Neural cell (in vitro differentiated cells): Measurements from ENCODE around the gene GFM1. TPM values are rescaled to one million over a fixed set of nuclear protein-coding genes. Genes with fewer than 3 reads are reported as not detected.

Source experiments
- H2AFZ ChIP-seq: fragments of 200-600, 300-800 bp; sonication (generic), shearing (Covaris generic); 2 replicates; pipeline ENCODE4 v1.6.0; 2014; ENCODE audit warnings: low read depth, mild to moderate bottlenecking, antibody characterized with exemption, low read length, moderate library complexity
- H3F3A ChIP-seq: fragments of 200-600 bp; shearing (Covaris generic); 2 replicates; pipeline ENCODE4 v1.6.1; 2016; ENCODE audit warnings: mild to moderate bottlenecking, moderate library complexity, mixed read lengths, antibody characterized with exemption, low read length; ENCODE audit not compliant: insufficient read depth, poor library complexity, severe bottlenecking
- H3K27ac ChIP-seq: fragments of 200-600, 300-800 bp; sonication (generic), shearing (Covaris generic); 2 replicates; pipeline ENCODE4 v1.5.1; 2014; ENCODE audit warnings: mild to moderate bottlenecking, low read length, moderate library complexity
- H3K27me3 ChIP-seq: fragments of 300-800, 200-600 bp; sonication (generic), shearing (Covaris generic); 2 replicates; pipeline ENCODE4 v1.6.0; 2014; ENCODE audit warnings: mild to moderate bottlenecking, low read depth, low read length, moderate library complexity; ENCODE audit not compliant: insufficient read depth
- H3K36me3 ChIP-seq: fragments of 300-800, 200-600 bp; sonication (generic), shearing (Covaris generic); 2 replicates; pipeline ENCODE4 v1.5.1; 2014; ENCODE audit warnings: mild to moderate bottlenecking, antibody characterized with exemption, low read length, moderate library complexity; ENCODE audit not compliant: insufficient read depth
- H3K4me2 ChIP-seq: fragments of 300-800, 200-600 bp; sonication (generic), shearing (Covaris generic); 2 replicates; pipeline ENCODE4 v1.6.0; 2014; ENCODE audit warnings: mild to moderate bottlenecking, low read length
- H3K4me3 ChIP-seq: fragments of 300-800, 200-600 bp; sonication (generic), shearing (Covaris generic); 2 replicates; pipeline ENCODE4 v1.5.1; 2014; ENCODE audit warnings: mild to moderate bottlenecking, low read length, moderate library complexity
- H3K79me2 ChIP-seq: fragments of 200-600 bp; shearing (Covaris generic); replicated peaks from 2 replicates; pipeline ENCODE4 v1.6.0; 2014; ENCODE audit warnings: mild to moderate bottlenecking, low read length, moderate library complexity; ENCODE audit not compliant: insufficient read depth
- H3K9ac ChIP-seq: fragments of 300-800, 200-600 bp; sonication (generic), shearing (Covaris generic); 2 replicates; pipeline ENCODE4 v1.6.1; 2016; ENCODE audit warnings: mild to moderate bottlenecking, low read length, mixed read lengths
- H3K9me2 ChIP-seq: fragments of 200-600 bp; shearing (Covaris generic); 2 replicates; pipeline ENCODE4 v1.6.1; 2016; ENCODE audit warnings: mild to moderate bottlenecking, low read length, mixed read lengths; ENCODE audit not compliant: insufficient read depth
- H3K9me3 ChIP-seq: fragments of 200-600, 300-800 bp; sonication (generic), shearing (Covaris generic); 2 replicates; pipeline ENCODE4 v1.6.1; 2016; ENCODE audit warnings: mild to moderate bottlenecking, mixed run types, low read length, moderate library complexity, mixed read lengths
- H4K20me1 ChIP-seq: fragments of 200-600 bp; shearing (Covaris generic); 2 replicates; pipeline ENCODE4 v1.6.1; 2016; ENCODE audit warnings: mild to moderate bottlenecking, mixed run types; ENCODE audit not compliant: insufficient read depth
- CTCF ChIP-seq: fragments of 450-650 bp; IDR thresholded peaks from 2 replicates; pipeline ENCODE4 v1.5.1; 2014; ENCODE audit warnings: antibody characterized with exemption, mild to moderate bottlenecking, moderate library complexity; ENCODE audit not compliant: poor library complexity, severe bottlenecking
- EP300 ChIP-seq: fragments of 450-650 bp; conservative IDR thresholded peaks from 2 replicates; pipeline ENCODE4 v1.6.1; 2014; ENCODE audit warnings: antibody characterized with exemption, mild to moderate bottlenecking, moderate library complexity; ENCODE audit not compliant: poor library complexity, severe bottlenecking
- EZH2 ChIP-seq: fragments of 200-600, 300-800 bp; shearing (Covaris generic), sonication (generic); IDR thresholded peaks from 2 replicates; pipeline ENCODE4 v1.6.1; 2014; ENCODE audit warnings: antibody characterized with exemption, low read length, borderline replicate concordance, mild to moderate bottlenecking; ENCODE audit not compliant: insufficient read depth, poor library complexity, severe bottlenecking
- MXI1 ChIP-seq: fragments of 450-650 bp; conservative IDR thresholded peaks from 2 replicates; pipeline ENCODE4 v1.6.1; 2014; ENCODE audit warnings: antibody characterized with exemption, mild to moderate bottlenecking; ENCODE audit not compliant: poor library complexity, severe bottlenecking
- POLR2AphosphoS5 ChIP-seq: IDR thresholded peaks from 2 replicates; pipeline ENCODE4 v1.6.1; 2012
- RAD21 ChIP-seq: fragments of 450-650 bp; conservative IDR thresholded peaks from 2 replicates; pipeline ENCODE4 v1.6.1; 2014; ENCODE audit warnings: antibody characterized with exemption, mild to moderate bottlenecking, moderate library complexity
- SMC3 ChIP-seq: fragments of 450-650 bp; conservative IDR thresholded peaks from 2 replicates; pipeline ENCODE4 v1.6.1; 2014; ENCODE audit warnings: antibody characterized with exemption, mild to moderate bottlenecking, moderate library complexity; ENCODE audit not compliant: poor library complexity
- TAF1 ChIP-seq: IDR thresholded peaks from 2 replicates; pipeline ENCODE4 v1.6.1; 2012; ENCODE audit warnings: low read depth
- polyA plus RNA-seq: library from polyadenylated mRNA; depleted of rRNA; stranded (reverse); fragments of >200 nt; gene quantifications from 2 replicates; pipeline ENCODE4 v1.2.3, GENCODE V29; 2014
- TF ChIP-seq, protein P1 (sequence below): IDR thresholded peaks from 2 replicates; pipeline ENCODE4 v1.6.1; 2012; ENCODE audit warnings: borderline replicate concordance

Gene GFM1
- polyA plus RNA-seq, 1 donor from 2014 or later = 67.1 TPM

GRCh38 chr3:158640646-158641045 is 3.7 kb upstream of the GFM1 start:
- Histone ChIP-seq H3K36me3 (no peaks in the 10 kb centered on the region), H3K4me2 (no peak overlapping the region), H3K27me3 (no peaks in the 10 kb centered on the region), H3F3A (no peaks in the 10 kb centered on the region), H3K9ac (no peak overlapping the region), H3K79me2 (peaks cover 10% of the 10 kb centered on the region), H2AFZ (no peak overlapping the region), H3K4me3 (no peak overlapping the region), H3K9me2 (no peaks in the 10 kb centered on the region), H3K9me3 (no peaks in the 10 kb centered on the region), H4K20me1 (no peaks in the 10 kb centered on the region), H3K27ac (no peak overlapping the region)
- TF ChIP-seq MXI1 (no peak), EZH2 (no peak), TAF1 (no peak), SMC3 (no peak), RAD21 (no peak), CTCF (no peak), POLR2AphosphoS5 (no peak), EP300 (no peak)
- TF ChIP-seq, protein P1, sequence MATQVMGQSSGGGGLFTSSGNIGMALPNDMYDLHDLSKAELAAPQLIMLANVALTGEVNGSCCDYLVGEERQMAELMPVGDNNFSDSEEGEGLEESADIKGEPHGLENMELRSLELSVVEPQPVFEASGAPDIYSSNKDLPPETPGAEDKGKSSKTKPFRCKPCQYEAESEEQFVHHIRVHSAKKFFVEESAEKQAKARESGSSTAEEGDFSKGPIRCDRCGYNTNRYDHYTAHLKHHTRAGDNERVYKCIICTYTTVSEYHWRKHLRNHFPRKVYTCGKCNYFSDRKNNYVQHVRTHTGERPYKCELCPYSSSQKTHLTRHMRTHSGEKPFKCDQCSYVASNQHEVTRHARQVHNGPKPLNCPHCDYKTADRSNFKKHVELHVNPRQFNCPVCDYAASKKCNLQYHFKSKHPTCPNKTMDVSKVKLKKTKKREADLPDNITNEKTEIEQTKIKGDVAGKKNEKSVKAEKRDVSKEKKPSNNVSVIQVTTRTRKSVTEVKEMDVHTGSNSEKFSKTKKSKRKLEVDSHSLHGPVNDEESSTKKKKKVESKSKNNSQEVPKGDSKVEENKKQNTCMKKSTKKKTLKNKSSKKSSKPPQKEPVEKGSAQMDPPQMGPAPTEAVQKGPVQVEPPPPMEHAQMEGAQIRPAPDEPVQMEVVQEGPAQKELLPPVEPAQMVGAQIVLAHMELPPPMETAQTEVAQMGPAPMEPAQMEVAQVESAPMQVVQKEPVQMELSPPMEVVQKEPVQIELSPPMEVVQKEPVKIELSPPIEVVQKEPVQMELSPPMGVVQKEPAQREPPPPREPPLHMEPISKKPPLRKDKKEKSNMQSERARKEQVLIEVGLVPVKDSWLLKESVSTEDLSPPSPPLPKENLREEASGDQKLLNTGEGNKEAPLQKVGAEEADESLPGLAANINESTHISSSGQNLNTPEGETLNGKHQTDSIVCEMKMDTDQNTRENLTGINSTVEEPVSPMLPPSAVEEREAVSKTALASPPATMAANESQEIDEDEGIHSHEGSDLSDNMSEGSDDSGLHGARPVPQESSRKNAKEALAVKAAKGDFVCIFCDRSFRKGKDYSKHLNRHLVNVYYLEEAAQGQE = no peak

GRCh38 chr3:158642005-158642404 is 2.3 kb upstream of the GFM1 start:
- TF ChIP-seq RAD21 (no peak), EP300 (no peak), TAF1 (no peak), MXI1 (no peak), CTCF (no peak), POLR2AphosphoS5 (no peak), EZH2 (no peak), SMC3 (no peak)
- TF ChIP-seq, protein P1 = no peak
- no peak overlapping the region for H3K9ac ChIP-seq
- no peaks in the 10 kb centered on the region for H4K20me1 ChIP-seq
- no peak overlapping the region for H3K27ac ChIP-seq
- no peak overlapping the region for H3K4me3 ChIP-seq
- H3F3A ChIP-seq = no peaks in the 10 kb centered on the region
- H3K4me2 ChIP-seq = no peak overlapping the region
- H2AFZ ChIP-seq = no peak overlapping the region
- no peaks in the 10 kb centered on the region for H3K27me3 ChIP-seq
- H3K36me3 ChIP-seq = no peaks in the 10 kb centered on the region
- H3K9me2 ChIP-seq = no peaks in the 10 kb centered on the region
- H3K9me3 ChIP-seq = no peaks in the 10 kb centered on the region
- peaks cover 24% of the 10 kb centered on the region for H3K79me2 ChIP-seq
